NCI-H187 (cell line): Measurements from ENCODE around the gene LMTK2.
A peak's percentile ranks its signal among the peaks of the same experiment; 100 is the strongest.

Experiments used
- DNase-seq, 2 experiments: peaks; one replicate each; lab custom pipeline; 2025; lab: John Stamatoyannopoulos, UW

LMTK2 gene

DNA sequence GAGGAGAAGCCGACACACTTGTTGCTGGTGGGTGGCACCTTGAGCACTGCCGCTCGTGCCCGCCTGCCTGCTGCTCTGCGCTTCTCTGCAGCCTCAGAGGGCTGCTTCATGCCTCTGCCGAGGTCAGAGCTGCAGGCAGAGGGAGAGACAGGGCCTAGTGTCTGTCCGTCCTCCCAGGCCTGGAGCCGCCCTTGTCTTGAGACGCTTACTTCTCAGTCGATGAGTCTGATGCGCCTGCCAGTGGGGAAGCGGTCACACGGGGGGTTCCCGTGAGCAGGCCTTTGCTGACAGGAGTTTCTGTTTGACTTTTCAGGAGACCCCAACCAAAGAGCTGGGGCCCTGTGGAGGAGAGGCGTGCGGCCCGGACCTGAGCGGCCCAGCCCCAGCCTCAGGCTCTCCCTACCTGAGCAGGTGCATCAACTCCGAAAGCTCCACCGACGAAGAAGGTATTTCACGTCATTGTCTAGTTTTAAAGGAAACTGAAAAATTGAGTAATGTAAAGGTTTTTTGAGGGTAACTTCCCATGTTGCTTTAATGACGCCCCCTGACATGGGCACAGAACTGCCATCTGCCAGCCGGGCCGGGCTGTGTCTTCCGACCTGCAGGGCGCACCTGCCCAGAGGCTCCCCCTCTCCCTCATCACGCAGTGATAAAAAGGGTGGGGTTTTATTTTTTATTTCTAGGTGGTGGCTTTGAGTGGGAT is 96.8 kb downstream of the LMTK2 start:
- DNase-seq = no peak

DNA sequence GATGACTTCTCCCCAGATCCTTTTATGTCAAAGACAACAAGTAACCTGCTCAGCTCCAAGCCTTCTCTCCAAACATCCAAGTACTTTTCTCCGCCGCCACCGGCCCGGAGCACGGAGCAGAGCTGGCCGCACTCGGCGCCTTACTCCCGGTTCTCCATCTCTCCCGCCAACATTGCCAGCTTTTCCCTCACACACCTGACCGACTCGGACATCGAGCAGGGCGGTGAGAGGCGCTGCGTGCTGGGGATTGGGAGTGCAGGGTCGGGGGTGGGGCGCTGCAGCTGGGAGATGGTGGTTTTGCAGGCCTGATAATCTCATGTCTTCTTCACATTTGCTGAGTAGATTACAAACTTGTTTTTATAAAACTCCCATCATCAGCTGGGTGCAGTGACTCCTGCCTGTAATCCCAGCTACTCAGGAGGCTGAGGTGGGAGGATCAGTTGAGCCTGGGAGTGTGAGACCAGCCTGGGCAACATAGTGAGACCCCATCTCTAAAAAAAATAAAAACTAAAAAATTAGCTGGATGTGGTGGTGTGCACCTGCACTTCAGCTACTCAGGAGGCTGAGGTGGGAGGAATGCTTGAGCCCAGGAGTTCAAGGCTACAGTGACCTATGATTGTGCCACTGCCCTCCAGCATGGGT is 97.4 kb downstream of the LMTK2 start:
- no peak for DNase-seq

DNA sequence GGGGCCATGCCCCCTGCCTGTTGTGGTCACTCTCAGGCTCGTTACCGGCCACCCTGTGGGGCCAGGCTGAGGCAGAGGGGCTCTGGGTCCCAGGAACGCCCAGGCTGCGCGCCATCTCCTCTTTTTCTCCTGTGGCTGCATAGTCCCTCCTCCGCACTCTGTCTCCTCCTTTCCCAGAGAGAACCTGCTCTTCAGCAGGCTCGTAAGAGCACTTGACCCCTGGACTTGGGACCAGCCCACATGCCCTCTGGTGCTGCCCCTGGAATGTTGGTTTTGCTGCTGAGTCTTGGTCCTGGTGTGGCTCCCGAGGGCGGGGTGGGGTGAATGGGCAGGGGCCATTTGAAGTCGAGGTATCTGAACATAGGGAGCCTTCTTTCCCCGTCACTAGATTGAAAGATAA is 98.0 kb downstream of the LMTK2 start:
- DNase-seq = no peak

DNA sequence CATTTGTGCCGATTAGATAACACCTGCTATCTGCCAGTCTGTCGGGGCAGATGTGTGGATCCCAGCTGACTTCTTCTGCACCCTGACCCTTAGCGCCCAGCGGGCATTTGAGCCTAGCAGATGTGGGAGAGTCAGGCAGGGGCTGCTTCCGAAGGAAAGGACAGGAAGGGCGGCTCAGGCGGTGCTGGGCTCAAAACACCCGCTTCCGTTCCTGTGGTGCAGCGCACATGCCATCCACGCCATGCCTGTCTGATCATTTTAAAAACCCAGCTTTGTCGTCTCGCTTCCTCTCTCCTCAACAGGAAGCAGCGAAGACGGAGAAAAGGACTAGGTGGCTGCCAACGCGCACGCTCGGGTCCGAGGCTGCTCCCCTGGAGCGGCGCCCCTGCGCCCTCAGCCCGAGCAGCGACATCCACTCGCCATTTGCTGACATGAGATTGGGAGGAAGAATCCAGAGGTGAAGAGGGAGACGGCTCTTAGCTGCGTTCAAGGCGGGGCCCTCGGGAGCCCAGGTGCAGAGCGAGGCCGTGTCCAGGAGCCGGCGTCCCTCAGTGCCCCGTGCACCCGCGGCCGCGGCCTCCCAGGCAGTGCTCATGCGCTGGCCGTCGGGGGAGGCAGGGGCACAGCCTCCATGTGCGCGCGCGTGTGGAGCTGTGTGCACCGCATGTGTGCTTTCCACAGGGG is 98.6 kb downstream of the LMTK2 start:
- no peak for DNase-seq

DNA sequence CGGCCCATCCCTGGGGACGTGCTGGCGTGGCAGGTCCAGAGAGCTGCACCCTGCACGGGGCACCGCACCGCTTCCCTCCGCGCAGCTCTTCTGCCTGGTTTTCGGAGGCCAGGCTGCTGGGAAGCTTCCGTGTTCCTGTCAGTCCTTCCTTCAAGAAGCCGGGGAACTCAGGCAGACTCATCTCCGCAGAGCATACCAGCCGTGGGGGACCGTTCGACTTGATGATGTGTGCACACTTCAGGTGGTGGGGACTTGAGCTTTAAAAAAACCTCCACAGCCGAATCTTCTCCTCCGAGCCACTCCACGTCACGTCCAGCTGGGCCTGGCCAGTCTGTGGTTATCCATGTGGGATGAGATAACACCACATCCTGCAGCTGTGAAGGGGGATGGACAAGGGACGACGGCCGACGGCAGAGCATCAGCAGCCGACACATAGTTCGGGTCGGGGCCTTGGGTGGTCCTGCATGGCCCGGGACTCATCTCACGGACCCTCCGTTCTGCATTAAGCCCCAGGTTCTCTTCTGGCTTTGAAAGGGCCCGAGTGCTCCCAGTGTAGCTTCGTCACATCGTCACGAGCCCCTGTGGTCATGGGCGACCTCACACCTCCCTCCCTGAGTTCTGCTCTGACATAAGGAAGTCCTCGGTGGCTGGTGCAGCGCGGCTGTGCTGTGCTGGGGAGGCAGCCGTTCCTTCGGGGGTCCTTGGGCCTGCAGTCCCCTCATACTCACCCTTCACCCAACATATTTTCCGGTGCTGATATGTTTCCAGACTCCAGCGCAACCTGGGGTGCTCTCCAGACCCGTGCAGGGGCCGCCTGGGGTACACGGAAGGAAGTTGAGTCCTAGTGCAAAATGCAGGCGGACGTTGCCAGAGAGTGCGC is 100.0 kb downstream of the LMTK2 start:
- no peak for DNase-seq

DNA sequence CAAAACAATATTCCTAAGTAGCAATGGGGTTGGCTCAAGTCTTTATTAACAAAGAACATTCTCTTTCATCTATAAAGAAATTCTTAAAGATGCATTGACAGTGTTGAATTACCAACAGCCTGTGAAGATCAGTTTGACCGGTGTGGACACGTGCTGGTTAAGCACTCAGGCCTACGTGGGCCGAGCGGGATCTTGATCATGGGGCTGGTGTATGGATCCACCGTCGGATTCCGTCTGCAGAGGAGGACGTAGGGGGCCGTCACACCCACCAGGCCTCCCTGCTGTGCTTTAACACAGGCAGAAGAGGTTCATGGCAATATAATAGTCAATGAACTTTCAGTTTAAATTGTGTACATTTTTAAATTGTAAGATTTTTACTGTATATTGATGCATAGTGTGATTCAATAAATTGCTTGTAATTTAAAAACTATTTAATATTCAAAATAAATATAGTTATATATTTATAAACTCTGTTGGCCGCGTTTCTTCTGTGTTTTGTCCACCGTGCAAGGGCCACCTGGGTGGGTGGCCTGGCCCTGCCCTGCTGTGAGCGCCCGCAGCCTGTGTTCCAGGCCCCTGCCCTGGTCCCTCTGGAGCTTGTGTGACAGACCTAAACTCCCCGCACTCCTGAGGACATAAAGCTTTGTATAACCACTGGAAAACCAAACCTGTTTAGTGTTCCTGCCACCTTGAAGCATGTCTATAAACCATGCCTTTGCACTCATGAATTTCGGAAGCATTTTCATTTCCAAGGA is 102.7 kb downstream of the LMTK2 start:
- no peak for DNase-seq

DNA sequence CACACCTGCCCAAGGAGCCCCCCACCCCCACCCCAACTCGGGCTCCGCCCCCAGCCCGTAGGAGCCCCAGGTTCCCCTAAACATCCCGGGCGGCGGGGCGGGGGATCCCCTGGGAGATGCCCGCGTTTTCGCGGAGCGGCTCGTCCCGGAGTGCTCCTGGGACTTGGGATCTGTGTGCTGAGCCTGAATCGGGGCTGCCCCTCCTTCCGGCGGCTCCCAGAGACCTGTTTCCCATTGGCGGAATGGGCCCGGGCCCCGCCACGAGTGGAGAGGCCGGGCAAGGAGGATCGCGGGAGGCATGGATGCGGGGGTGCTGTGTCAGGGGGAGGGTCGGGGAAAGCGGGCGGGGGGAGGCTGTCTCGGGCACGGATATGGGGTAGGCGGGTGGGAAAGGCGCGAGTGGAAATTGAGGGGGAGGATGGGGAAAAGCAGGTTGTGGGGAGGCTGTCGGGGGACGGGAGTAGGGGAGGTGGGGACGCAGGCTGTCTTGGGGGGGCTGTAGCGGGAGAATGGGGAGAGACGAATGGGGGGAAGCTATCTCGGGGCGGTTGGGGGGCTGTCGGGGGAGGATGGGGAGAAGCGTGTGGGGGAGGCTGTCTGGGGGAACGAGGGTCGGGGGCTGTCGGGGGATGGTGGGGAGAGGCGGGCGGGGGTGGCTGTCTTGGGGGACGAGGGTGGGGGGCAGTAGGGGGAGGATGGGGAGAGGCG is 104.0 kb downstream of the LMTK2 start:
- DNase-seq = no peak

DNA sequence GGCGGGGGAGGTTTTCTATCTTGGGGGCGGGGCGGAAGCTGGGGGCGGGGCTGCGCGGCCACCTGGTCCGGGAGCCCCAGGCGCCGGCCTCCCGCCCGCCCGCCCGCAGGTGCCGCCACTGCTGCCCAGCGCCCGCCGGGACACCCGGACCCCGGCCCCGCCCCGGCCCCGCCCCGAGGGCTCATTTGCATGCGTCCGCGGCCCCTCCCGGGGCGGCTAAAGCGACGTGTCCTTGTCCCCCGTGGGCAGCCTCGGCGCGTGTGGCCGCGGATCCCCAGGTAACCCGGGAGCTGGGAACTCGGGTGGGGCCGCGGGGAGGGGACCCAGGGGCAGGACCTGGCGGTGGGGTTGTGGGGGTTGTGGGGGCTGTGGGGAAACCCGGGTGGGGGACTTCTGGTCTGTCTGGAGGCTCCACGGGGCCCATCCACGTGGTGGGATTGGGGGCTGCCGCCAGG is 104.6 kb downstream of the LMTK2 start, which contains the start of gene BHLHA15:
TSS of gene BHLHA15 (plus strand) at position 219 of the 455 bp plus-strand sequence. CDS start 871 bp downstream, outside the sequence.
- peak in 1 of 2 experiments; percentile 11 for DNase-seq

DNA sequence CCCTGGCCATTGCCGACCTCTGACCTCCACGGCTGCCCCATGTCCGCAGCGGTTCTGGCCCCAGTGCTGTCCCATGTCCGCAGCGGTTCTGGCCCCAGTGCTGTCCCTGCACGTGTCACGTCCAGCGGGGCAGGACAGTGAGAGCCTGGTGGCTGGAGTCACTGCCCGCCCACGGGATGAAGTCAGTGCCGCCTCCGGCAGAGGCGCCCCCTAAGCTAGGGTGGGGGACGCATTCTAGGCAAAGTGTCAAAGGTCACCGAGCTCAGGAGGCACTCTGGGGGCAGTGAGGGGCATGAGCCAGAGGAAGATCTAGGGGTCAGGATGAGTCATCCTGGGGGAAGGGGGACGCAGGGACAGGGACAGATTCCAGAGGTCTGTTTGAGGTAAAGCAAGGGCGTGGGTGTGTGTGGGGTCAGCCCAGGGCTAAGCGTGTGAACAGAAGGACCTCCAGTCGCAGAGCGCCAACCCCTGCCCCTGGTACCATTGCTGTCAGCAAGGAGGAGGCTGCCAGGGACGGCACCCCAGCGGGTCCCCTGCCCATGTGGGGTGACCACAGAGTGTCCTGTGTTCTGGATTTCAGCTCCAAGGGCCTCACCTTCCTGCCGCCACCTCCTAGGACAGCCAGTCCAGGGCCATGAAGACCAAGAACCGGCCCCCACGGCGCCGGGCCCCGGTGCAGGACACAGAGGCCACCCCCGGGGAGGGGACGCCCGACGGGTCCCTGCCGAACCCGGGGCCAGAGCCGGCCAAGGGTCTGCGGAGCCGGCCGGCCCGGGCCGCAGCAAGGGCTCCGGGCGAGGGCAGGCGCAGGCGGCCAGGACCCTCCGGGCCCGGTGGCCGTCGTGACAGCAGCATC is 105.2 kb downstream of the LMTK2 start:
- no peak for DNase-seq

DNA sequence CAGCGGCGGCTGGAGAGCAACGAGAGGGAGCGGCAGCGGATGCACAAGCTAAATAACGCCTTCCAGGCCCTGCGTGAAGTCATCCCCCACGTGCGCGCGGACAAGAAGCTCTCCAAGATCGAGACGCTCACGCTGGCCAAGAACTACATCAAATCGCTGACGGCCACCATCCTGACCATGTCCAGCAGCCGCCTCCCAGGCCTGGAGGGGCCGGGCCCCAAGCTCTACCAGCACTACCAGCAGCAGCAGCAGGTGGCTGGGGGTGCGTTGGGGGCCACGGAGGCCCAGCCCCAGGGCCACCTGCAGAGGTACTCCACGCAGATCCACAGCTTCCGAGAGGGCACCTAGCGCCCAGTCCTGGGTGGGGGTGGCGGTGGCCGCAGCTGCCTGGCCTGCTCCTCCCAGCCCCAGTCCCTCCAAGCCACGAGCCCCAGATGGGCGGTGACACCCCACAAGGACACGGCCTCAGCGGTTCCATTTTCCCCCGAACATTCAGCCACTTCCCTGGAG is 105.9 kb downstream of the LMTK2 start:
- DNase-seq = no peak

DNA sequence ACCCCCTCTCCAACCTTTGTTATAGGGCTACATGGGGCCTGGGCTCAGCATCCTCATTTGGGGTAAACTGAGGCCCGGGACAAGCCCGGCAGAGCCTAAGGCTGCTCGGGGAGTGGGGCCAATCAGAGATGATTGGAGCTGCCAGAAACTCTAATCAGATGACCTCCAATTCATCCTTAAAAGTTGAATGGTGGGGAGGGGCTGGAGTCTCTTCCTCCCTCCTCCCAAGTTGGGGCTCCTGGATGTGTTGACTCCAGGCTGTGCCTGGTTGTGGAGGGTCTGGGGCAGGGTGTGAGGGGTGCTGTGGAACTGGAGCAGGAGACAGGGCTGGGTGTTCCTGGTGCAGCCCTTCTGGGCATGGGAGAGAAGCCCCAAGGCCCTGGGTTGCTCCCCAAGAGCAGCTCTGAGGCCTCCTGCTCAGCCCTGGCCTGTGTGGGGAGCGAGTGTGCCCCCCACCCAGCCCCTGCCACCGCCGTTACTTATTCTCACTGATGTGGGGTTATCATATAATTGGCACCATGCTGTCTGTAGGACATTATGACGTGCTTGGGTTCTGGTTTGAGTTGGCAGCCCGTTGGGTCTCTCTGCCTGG is 106.7 kb downstream of the LMTK2 start:
- no peak for DNase-seq

DNA sequence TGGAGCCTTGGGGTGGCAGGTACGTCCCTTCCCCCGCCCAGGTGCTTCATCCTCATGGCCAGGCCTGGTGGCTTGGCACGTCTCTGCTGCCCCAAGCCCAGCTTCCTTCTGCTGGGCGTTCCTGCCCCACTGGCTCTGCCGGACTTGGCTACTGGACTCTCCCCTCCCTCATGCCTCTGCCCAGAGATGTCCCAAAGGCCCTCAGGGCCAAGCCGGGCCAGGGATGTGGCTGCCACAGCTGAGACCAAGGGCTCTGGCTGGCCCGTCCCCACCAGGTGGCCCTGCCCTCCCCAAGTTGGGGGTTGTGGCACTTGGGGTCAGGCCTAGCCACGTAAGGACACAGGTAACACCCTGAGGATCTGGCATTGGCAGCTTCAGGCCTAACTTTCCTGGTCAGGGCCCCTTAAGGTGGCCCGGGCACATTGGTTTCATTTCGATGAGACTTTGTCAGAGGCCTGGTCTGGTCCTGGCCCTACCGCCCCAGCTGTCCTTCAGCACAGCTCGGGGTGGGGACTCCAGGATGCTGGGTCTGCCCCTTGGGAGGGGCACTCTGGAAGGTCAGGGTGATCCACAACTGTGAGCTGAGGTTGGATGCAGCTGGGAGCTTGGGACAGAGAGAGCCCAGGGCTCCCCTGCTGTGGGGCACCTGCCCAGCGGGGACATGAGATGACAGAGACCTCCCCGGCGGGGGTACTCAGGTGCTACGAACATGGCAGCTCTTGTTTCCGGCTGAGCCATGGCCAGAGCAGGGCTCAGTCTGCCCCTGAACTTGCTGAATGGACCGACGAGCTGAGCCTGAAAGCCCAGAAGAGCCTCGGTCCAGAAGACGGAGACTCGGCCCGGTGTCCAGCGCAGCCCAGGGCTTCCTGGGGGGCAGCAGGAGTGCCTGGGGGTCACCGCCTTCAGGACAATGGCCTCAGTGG is 107.5 kb downstream of the LMTK2 start:
- DNase-seq = no peak

DNA sequence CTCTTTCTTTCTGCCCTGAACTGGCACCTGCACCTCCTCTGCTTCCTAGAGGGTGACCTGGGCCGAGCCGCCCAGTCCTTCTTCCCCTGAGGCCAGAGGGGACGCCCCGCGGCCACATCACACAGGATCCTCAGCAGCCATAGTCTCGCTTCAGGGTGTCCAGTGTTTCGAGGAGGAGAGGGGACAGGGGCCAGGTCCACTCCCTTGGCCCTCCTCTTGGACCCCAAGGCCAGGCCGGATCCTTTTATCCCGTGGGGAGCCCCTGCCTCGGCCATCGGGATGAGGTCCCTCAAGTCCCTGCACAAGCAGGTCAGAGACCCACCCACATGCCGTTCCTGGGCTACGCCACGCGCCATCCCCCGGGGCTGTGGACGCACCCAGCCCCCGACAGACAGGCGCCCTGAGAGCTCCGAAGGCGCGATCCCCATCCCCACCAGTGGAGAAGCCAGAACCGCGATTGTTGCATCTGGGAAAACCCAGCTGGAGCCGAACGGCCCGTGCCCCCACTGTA is 108.2 kb downstream of the LMTK2 start:
- no peak for DNase-seq

DNA sequence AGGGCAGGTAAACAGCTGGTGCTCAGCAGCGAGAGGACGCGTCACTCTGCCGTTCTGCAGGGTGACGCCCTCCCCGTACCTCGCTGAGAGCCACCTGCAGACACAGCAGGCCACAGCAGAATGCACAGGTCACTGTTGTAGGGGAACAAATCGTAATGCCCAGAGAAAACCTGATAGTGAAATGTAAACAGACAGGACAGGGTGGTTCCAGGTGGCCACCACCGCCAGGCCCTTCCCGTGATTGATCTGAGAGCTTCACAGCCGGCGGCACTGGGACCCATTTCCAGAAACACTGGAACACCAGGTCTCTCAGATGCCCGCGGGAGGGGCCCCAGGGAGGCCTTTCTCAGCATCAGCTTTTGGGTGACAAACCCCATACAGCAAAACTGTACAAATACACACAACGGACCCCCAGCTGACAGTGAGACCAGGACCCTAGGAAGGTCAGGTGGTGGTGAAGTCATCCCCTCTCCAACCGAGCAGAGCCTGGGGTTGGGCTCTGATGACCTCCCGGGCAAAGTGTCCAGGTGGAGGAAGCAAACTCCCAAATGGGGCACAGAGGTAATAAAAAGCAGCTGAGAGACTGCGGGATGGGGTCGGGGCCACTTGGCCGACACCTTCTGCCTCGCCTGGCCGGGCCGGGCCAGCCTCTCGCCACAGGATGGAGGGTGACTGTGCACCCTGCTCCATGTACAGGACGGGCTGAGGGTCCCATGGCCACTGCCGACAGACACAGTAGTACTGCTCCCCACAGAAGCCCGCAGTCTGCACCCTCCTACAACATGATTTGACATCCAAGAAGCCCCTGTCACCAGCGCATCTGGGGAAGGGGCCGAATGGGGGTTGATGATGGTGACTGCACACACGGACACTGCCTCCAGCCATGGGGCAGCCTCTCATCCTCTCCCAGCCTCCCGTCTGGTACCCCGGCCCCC is 109.2 kb downstream of the LMTK2 start:
- no peak for DNase-seq

DNA sequence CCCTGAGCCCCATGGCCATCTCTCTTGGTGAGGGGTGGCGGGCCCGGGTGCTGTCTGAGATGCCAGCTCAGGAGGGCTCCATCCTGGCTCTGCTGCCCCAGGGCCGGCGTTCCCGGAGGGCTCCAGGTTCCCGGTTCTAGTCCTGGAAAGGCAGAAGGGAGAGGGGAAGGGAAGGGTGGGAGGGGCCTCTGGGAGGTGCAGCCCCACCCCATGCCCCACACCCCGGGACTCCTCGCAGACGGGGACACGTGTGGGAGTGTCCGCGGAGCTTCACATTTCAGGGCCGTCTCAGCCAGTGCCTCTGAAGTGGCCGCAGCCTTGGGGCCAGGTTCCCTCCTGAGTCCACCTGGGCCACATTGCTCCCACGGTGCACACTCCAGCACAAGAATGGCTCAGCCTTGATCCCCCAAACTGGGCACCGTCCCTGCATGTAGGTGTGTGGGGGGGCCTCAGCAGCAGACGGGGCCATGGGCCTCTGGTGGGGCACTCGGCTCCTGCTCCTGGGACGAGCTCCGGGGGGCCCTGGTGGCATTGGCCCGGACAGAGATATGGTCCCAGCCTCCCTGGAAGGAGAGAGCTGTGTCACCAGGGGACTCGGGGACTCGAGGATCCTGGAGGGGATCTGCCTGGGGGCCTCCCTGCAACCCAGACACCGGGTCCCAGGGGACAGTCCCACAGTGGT is 110.4 kb downstream of the LMTK2 start:
- DNase-seq = no peak
